NCI-H146 (cell line): ENCODE results near the gene ANGEL2.

ENCODE experiments used
- DNase-seq: peaks from one replicate; lab custom pipeline; 2025; lab: John Stamatoyannopoulos, UW

The ANGEL2 gene

GRCh38 chr1:212951126-212951946 is 64.3 kb downstream of the ANGEL2 start:
- DNase-seq, result peak; percentile 19

- DNase-seq, result peak; percentile 87
Observed at GRCh38 chr1:212950243-212951125, 65.2 kb downstream of the ANGEL2 start, which contains the start of gene VASH2. TSS of gene VASH2 (plus strand) at chr1:212950541. CDS start at chr1:212951543, 1,002 bp downstream.

GRCh38 chr1:212949771-212950170 is 65.9 kb downstream of the ANGEL2 start:
- DNase-seq, result no peak

GRCh38 chr1:212946872-212947271 is 68.8 kb downstream of the ANGEL2 start:
- DNase-seq, result no peak

GRCh38 chr1:212945463-212946160 is 70.1 kb downstream of the ANGEL2 start:
- DNase-seq, result no peak

GRCh38 chr1:212945056-212945455 is 70.6 kb downstream of the ANGEL2 start:
- DNase-seq, result no peak

- DNase-seq, result no peak
Observed at GRCh38 chr1:212944229-212944901, 71.3 kb downstream of the ANGEL2 start.

- DNase-seq, result no peak
Observed at GRCh38 chr1:212943393-212943710, 72.3 kb downstream of the ANGEL2 start.

- DNase-seq, result no peak
Observed at GRCh38 chr1:212942679-212943392, 72.8 kb downstream of the ANGEL2 start.
